GM12891 (cell line): Measurements from ENCODE around the gene PLCH2.

Experiments
- PAX5 ChIP-seq: IDR thresholded peaks from 2 replicates; pipeline ENCODE4 v1.6.1; 2011; ENCODE audit warnings: low read length, moderate library complexity, mild to moderate bottlenecking; ENCODE audit not compliant: insufficient read depth, severe bottlenecking
- POLR2A ChIP-seq: IDR thresholded peaks from 2 replicates; pipeline ENCODE4 v1.6.1; 2011; ENCODE audit warnings: low read depth, low read length, control low read depth
- POLR2AphosphoS5 ChIP-seq: IDR thresholded peaks from 2 replicates; pipeline ENCODE4 v1.6.1; 2011; ENCODE audit warnings: low read depth, low read length, control low read depth
- POU2F2 ChIP-seq: IDR thresholded peaks from 2 replicates; pipeline ENCODE4 v1.6.1; 2011; ENCODE audit warnings: low read depth, mild to moderate bottlenecking, control low read depth, low read length, moderate library complexity
- SPI1 ChIP-seq: IDR thresholded peaks from 2 replicates; pipeline ENCODE4 v1.6.1; 2011; ENCODE audit warnings: low read depth, low read length, control low read depth
- TAF1 ChIP-seq: IDR thresholded peaks from 2 replicates; pipeline ENCODE4 v1.6.1; 2011; ENCODE audit warnings: low read depth, low read length, control low read depth

DNA sequence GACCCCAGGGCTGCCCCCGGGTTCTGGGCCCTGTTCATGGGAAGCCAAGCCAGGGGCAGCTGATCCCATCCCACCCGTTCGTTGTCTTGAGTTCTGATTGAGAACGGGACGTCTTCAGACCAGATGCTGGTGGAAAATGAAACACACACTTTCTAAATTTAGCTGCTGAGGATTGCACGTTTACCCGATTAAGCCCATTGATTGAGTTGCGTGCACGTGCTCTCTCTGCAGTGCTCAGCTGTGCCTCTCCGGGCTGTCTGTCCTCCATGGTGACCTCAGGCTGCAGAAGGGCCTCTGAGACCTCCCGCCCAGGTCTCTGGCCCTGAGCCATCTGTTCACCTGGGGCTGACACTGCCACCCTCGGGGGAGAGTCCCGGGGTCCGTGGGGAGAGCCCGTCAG, 36.7 kb upstream of the PLCH2 start:
- TF ChIP-seq TAF1 (no peak), POLR2AphosphoS5 (no peak), POLR2A (no peak), PAX5 (no peak), SPI1 (no peak), POU2F2 (no peak)
